ENCODE data around the gene MPND. TPM values are rescaled to one million over a fixed set of nuclear protein-coding genes. Genes with fewer than 3 reads are reported as not detected.

MPND gene
- polyA plus RNA-seq, 1 donor, result 23.2 TPM

DNA sequence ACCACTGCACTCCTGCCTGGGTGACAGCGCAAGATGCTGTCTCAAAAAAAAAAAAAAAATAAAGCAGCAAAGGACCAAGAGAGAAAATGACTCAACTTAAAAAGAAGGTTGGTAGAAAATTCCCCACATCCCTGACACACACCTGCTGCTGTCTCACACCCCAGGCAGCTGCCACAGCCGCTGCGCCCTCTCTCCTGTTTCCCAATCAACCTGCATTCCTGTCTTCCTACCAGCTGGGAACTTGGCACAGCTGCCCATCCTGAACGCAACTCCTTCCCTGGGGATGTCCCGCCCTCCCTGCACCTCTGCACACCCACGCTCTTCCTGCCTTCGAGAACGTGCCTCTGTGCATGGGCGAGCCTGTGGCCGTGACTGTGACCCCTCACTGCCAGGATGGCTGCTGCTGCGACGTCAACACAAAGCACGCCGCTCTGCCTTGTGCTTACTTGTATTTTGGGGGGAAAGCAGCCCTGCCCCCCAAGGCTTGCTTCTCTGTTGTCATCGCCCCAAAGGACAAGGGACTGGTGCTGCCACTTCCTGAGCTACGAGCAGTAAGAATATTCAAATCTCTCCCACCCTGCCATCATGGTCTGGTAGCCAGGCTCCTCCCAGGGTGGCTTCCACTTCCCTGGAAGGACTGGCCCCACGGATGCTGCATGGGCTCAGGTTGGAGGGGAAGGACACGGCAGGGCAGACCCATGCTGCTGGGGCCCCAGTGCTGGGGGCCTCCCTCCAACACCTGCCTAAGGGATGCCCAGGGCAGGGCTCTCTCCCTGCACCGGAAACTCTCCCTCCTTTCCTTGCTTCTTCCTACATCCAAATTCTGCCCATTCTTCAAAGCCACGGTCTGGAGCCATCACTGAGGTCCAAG lies 36.3 kb downstream of the MPND start:
- DNase-seq, result no peak

DNA sequence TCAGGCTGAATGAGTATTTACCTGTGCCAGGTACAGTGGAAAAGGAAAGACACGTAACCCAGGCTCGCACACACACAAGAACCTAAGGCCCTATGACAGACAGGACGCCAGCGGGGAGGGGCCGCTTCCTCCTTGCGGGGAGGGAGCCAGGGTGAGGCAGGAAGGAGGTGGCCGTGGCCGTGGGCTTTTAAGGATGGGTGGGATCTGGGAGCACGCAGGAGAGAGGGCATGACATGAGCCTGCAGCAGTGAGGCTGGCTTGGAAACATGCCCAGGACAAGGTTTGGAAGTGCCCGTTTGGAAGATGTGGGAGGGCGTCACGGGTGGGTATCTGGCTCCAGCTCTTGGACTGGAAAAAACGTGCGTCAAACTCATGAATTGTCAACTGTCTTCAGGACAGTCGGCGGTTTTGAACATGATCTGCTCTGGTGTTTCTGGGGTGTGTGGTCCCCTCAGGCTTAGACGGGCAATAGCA lies 36.9 kb downstream of the MPND start:
- no peak for DNase-seq

DNA sequence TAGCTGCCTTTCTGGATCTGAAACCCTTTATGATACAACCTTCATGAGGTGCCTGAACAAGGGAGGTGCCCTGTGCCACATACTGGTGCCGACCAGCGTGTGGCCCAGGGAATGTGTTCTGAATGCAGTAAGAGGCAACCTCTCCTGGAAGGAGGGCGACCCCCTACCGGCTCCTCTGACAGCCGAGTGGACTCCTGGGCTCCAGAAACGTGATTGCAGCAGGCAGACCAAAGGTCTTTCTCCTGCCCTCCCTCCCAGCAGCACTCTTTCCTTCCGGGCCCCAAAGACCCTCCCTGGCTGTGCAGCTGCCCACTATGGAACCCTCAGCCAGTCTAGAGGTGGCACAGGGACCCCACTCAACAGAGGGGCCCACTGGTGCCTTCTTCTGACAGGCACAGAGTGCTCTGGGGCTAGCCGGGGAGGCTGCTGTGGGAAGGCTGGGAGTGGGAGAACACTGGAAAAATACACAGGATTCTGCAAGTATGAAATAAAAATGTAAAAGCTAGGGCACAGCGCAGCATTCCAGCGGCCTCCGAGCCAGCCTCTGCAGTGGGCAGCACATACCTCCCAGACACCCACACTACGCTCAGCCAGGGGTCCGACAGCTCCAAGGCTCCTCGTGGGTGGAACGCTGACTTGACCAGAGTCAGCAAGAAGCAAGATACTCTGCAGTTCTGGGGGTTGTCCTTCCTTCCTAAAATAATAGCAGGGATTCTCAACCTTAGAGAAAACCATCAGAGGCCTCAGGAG lies 42.1 kb downstream of the MPND start:
- no peak for DNase-seq

DNA sequence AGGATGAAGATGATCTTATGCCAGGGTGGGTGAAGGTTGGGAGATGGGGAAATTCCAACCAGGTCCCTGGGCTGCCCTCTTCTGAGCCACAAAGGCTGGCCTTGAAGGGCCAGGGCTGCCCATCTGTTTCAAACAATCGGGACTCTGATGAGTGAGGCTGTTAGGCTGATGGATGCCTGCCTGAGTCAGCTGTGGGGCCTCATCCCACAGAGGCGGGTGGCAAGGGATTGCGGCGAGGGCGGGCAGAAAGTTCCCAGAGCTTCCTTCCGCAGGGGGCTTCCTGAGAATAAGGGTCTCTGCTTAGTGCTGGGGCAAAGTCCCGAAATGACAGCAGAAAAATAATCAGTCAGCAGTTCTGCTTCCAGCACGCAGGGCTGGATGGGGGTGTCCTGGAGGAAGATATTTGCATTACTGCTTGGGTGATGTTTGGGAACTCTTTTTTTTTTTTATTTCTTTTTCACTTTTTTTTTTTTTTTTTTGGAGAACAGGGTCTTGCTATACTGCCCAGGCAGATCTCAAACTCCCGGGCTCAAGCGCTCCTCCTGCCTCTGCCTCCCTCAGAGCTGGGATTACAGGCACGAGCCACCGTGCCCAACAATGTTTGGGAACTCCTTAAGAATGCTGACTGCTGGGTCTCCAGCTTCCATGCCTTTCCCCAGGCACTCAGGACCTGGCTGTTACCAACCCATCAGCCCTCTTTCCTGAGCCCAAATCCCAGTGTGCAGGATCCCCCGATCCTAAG lies 42.9 kb downstream of the MPND start:
- no peak for DNase-seq

DNA sequence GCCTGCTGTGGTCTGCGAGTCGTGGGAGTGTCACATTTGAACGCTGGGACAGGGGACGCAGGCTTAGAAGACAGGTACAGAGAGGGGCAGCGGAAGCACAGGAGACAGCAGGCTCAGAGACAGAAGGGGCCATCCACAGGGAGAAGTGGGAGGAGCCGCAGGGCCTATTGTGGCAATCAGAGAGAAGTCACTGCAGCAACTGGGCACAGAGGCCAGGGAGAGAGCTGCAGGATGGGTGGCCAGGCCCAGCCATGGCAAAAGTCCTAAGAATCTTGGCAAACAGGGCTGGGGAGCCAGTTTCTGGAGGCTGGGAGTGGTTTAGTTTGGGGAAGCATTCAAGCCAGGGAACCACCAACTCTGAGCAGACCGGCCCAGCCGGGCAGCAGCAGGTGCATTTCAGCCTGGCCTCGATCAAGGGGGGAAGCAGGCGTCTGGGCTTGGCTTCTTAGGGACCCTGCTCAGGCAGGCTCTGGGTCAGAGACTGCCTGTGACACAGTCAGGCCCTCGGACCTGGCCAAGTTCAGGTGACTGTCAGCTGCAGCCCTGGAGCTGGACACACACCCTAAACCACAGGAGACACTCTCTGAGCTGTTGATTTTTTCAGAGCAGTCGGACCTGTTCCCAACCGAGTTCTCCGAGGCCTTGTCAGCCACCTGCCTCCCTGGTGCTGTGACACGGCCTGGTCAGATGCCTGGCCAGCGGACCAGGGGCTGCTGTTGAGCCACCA lies 45.1 kb downstream of the MPND start:
- no peak for DNase-seq

DNA sequence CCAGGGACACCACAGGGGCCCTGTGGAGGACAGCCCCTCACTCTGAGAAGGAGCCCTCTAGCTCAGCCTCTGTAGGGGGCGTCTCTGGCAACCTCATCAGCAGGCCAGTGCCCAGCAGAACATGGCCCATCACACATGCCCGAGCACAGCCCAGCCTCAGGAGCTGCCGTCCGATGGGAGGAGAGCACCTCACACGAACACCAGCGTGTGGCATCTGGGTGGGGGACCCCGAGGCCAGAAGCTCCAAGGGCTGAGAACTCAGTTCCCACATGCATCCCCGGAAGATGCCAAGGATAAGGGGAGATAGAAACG lies 45.7 kb downstream of the MPND start:
- DNase-seq, result no peak

DNA sequence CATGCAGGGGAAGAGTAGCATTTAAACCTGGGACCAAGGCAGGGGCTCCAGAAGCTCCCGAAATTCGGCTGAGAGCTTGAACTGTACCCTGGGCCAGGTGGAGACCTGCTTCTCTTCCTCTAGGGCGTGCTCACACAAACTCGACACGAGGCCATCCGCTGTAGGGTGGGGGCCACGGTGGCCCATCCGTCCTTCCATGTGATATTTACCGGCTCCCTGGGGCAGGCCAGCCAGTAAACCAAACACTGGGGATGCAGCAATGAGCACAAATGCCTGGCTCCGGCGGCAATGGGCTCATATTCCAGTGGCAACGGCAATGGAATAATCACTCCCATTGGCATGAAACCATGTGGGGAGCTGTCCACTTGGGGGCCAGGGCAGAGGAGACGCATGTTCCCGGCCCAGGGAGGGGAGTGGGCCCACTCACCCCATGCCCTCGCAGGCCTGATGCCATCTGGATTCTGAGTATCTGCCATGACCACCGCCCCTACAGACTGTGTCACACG lies 46.2 kb downstream of the MPND start:
- DNase-seq, result no peak

DNA sequence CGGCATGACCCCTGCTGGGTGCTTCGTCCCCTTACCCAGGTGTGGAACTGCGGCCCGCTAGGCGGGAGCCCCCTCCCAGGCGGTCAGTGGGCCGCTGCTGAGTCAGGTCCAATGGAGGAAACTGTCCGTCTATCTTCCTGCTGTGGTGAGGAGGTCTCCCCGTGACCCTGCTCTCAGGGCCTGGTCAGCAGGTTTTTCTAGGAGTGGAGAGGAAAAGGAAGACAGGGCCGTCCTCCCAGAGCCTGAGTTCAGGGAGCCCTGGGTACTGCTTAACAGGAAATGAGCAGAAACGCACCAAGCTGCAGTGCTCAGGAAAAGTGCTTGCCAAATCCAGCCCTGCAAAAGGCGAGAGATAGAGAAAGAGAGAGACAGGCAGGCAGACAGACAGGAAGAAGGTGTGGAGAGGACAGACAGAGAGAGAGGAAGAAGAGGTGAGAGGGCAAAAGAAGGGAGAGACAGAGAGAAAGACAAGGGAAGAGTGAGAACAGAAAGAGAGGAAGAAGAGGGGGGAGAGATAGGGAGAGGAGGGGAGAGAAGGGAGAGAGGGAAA lies 46.7 kb downstream of the MPND start:
- DNase-seq, result no peak

DNA sequence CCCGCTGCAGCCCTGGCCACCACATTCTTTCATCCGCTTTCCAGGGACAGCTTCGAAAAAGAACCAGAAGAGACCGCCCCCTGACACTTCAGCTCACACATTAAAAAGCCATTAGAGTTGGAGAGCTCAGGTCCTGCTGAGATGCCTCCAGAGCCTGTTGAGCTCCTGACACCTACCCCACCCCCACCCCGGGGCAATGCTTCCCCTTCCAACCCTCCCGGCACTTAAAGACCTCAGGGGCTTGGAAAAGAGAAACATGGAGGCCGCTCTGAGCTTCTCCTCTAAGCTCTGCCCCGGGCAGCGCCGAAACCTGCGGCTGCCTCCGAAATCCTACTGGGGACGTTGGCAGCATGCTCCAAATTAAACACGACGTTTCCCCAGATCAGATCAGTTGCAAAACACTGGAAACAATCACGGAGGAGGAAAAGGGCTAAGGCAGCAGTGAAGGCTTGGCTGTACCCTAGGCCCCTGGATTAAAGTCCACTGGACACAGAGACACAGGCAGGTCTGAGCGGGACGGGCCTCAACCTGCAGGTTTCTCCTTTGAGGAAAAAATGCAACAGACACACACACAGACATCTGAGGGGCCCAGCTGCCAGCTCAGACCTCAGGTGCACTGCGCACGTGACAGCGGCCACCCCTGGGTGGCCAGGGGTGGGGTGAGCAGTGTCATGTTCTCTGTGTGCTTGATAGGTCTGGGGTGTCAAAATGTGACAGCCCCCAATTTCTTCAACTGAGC lies 47.4 kb downstream of the MPND start:
- no peak for DNase-seq

DNA sequence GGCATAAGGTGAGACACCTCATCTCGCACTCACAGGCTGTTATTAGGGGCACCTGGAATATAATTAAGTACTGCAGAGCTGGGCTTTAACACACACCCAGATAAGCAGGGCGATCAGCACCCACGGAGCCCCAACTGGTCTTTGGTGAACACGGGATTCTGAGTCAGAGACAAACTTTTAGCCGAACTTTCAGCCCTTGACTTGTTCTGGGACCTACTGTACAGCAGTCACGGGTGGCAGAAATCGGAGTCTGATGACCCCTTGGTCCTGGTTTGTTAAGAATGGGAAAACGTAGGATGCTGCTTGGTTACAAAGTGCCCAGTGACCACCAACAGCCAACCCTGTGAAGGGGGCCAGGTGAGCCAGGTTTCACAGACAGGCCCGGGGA lies 47.9 kb downstream of the MPND start:
- DNase-seq, result no peak

DNA sequence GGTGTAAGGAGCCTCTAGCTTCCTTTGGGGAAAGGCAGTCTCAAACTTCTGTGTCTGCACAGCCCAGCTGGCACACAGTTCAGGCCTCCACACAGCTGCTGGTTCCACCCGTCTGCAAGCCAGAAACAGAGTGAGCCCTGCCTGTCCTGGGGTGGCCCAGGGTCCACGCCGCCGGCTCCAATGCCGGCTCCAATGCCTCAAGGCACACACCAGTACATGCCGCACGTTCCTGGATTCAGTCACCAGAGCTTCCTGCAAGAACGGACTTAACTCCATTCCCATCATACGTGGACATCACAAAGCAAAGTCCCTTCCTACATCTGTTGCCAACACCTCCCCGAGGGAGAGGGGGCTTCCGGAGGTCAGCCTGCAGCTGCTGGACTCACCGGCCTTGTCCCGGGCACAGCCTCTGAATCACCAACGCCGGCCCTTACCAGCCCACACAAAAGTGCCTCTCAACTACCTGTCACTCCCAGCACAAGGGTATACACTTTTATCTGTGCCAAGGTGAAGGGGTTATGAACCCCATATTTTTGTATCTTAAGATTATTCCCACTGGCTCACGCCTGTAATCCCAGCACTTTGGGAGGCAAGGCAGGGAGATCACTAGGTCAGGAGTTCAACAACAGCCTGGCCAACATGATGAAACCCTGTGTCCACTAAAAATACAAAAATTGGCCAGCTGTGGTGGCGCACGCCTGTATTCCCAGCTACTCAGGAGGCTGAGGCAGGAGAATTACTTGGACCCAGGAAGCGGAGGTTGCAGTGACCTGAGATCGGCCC lies 48.5 kb downstream of the MPND start:
- DNase-seq, result no peak

DNA sequence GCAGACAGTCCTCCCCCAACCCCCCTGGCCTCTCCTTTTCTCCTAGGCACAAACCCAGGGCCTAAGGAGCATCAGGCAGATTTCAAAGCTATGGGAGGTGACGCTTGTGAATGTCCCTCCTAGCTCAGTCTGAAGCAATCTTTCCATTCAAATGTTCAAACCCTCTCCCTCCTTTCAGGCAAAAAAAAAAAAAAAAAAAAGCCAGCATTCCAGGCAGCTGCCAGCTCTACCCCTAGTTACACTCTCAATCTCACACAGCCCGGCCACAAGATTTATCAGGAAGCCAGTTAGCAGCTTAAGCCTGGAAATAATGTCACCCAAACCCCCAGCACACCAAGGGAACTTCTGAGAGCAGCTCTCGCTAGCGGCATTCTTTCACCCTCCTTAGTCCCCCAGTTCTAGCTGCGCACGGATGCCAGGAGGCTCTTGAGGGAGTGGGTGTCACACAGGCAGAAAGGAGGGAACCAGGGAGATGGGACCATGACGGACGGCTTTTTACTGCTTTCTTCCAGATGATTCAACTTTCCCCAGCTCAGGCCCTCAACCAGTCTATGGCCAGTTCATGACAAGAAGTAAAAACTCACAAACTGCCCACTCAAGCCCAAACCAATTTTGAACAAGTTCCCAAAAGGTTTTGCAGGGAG lies 50.7 kb downstream of the MPND start:
- no peak for DNase-seq

DNA sequence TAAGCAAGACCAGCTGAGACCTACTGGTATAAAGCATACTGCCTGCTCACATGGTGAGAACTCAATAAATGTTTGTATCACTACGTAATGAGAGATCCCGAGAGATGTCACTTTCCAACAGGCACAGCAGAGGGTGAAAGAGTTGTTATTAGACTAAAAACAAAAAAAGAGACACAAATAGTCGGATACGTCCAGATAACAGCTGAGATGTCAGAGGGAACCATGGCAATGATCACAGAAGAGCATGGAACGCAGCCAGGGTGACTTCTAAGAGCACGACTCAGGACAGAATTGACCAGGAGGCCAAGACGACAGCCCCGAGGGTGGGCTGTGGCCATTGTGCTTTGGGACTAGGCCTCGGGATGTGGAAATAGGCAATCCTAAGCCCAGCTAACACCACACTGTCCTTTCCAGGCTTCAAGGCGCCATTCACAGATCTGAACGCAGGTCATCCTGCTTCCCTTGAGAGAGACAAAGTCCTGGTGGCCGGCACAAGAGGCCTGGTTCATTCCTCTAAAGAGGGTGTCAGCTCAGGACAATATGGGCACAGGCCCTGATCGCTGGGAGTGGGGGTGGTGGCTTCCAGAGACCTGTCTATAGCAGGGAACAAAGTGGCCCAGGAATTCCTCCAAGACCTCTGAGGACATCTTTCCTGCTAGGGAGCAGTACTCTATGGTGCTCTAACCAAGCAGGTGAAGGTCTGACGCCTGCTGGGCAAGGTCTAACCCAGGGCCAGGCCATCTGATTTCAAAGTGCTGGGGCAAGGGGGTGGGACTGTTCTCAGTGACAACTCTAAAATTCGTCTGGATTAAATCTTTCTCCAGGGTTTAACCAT lies 53.8 kb downstream of the MPND start:
- no peak for DNase-seq

DNA sequence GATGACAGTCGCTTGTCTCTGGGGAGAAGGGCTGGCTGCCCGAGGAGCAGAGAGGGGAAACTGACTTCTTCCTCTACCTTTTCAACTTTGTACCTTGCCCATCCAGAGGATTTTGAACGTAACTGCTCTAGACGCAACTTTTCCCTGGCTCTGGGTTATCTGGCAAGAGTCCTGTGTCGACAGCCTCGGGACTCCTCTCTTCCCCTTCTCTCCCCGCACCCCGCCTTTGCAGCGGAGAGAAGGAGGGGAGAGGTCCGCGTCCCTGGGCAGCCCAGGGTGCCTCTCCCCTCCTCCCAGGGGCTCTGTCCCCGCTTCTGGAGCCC lies 56.4 kb downstream of the MPND start:
- no peak for DNase-seq

DNA sequence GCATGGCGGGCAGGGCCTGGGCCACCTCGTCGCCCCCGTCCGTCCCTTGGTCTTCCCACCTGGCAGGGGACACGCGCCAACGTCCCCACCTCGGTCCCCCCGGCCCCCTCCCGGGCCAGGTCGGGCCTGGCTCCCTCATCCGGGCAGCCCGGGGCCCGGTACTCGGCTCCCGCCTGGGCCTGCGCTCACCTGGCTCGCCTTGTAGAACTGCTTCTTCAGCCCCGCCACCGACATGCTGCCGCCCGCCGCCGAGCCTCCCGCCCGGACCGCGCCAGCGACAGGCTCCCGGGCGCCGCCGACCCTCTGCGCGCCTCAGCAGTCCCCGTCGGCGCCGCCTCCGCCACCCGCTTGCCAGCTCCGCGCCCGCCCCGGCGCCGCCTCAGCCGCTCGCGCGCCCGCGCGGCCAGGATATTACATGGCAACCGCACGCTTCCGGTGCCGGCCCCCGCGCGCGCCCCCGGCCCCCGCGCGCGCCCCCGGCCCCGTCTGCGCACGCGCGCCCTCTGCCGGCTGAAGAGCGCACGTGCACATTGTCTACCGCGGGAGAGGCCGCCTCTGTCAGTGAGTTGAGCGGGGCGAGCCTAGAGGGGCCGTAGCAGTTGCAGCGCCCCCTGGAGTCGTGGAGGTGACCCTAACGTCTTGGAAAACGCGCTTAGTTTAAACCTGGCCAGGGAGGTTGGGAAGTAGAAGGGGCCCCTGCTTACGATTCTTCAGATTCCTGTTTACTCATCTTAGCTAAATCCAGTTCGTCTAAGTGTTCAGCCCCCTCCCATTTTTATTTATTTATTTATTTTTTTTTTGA lies 57.0 kb downstream of the MPND start, which contains the start of gene SH3GL1:
Gene SH3GL1, minus strand, starts transcription at position 413 of the 802 bp plus-strand sequence. Its CDS starts 179 bp downstream, at position 234.
- peak; percentile 89 for DNase-seq

DNA sequence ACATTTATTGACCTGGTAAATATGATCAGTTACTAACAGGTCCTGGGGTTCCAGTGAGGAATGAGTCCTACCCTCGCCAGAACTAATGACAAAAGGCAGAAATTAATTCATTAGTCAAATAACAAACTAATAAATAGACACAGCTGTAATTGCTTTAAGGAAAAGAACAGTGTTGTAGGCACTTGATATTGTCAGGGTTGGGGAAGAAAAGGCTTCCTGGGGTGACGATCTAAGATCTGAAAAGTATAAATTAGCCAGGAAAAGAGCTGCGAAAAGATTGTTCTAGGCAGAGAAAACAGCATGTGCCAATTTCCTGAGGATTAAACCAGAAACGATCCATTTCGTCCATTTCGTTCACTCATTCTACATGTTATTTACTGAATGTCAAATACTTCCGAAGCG lies 58.4 kb downstream of the MPND start:
- DNase-seq, result no peak

DNA sequence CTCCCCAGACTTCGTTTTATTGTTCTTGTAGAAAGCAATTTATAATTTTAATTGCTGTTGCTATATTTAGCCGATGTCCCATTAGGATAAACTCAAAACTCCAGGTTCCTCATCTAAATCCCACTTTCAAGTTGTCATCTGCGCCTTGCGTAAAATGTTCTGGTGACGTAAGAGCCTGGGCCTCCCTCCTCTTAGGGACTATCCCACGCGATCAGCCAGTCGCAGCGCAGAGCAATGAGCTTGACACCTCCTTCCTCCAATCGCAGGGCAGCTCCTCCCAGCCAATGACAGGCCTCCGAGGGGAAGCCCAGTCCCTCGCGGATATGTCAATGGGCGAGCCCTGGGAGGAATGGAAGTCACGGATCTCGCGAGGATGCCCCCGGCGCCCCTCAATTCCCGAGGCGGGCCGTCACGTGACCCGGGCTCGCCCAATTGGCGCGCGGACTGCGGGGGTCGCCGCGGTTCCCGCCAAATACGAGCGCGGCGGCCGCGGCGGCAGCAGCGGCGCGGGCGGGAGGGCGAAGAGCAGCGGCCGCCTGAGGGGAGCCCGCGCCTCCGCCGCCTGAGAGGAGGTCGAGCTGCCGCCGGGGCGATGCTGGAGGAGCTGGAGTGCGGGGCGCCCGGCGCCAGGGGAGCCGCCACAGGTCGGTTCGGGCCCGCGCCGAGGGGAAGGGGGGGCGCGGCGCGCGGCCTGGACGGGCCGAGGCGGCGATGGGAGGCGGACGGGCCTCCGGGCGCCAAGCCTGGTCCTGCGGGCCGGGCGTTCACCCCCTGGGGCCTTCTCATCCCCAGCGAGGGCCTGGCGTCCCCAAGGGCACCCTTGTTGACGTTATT lies 59.0 kb downstream of the MPND start, which contains the start of gene CHAF1A:
Gene CHAF1A, plus strand, starts transcription at position 470 of the 834 bp plus-strand sequence. Its CDS starts 123 bp downstream, at position 593.
- DNase-seq, result peak; percentile 99

All from left kidney (tissue), 2 donors.